HG02798 (cell line): ENCODE measurements around the gene BOLA1.
"Not testable (repeated sequence)": the region's sequence is repeated elsewhere in the genome, so short reads cannot be mapped to it uniquely, and the experiment has no call there.

Source experiments
- ATAC-seq: cut with Tn5 transposase; IDR thresholded peaks from one replicate; pipeline ENCODE4 v1.9.1; 2021; ENCODE audit warnings: mild to moderate bottlenecking; ENCODE audit not compliant: unreplicated experiment, poor library complexity

Gene BOLA1

GRCh38 chr1:149927563-149928400, 28.4 kb downstream of the BOLA1 start, which contains the start of gene SF3B4:
Gene SF3B4, minus strand, starts transcription at chr1:149927803. Its CDS starts 44 bp downstream, at chr1:149927759.
- ATAC-seq = peak; percentile 97

- ATAC-seq = no peak
Measured at GRCh38 chr1:149928401-149928724, 29.0 kb downstream of the BOLA1 start.

- no peak for ATAC-seq
Measured at GRCh38 chr1:149929856-149930255, 30.5 kb downstream of the BOLA1 start.

GRCh38 chr1:149931212-149931790, 31.9 kb downstream of the BOLA1 start:
- no peak for ATAC-seq

GRCh38 chr1:149932474-149932873, 33.1 kb downstream of the BOLA1 start:
- ATAC-seq = no peak

GRCh38 chr1:149933208-149933607, 33.8 kb downstream of the BOLA1 start:
- no peak for ATAC-seq

GRCh38 chr1:149934356-149934755, 35.0 kb downstream of the BOLA1 start:
- ATAC-seq = no peak

GRCh38 chr1:149936170-149936991, 37.0 kb downstream of the BOLA1 start, which contains the start of gene MTMR11:
Gene MTMR11, minus strand, starts transcription at chr1:149936879. Its CDS starts 232 bp downstream, at chr1:149936647.
- no peak for ATAC-seq

- no peak for ATAC-seq
Measured at GRCh38 chr1:149936992-149937705, 37.8 kb downstream of the BOLA1 start.

- ATAC-seq = no peak
Measured at GRCh38 chr1:149937759-149938158, 38.4 kb downstream of the BOLA1 start.

GRCh38 chr1:149938668-149939003, 39.3 kb downstream of the BOLA1 start:
- not testable (repeated sequence) for ATAC-seq

GRCh38 chr1:149940427-149940826, 41.1 kb downstream of the BOLA1 start:
- no peak for ATAC-seq

GRCh38 chr1:149942207-149942606, 42.8 kb downstream of the BOLA1 start:
- no peak for ATAC-seq

GRCh38 chr1:149942885-149943284, 43.5 kb downstream of the BOLA1 start:
- ATAC-seq = no peak

GRCh38 chr1:149945206-149945605, 45.8 kb downstream of the BOLA1 start:
- ATAC-seq = no peak

- no peak for ATAC-seq
Measured at GRCh38 chr1:149949911-149950310, 50.5 kb downstream of the BOLA1 start.
